ENCODE data around the gene TRUB2. TPM values are rescaled to one million over a fixed set of nuclear protein-coding genes. Genes with fewer than 3 reads are reported as not detected.

TRUB2 gene
- total and polyA plus RNA-seq, 12 donors: 15.0 to 68.2 (median 33.7) TPM

DNA sequence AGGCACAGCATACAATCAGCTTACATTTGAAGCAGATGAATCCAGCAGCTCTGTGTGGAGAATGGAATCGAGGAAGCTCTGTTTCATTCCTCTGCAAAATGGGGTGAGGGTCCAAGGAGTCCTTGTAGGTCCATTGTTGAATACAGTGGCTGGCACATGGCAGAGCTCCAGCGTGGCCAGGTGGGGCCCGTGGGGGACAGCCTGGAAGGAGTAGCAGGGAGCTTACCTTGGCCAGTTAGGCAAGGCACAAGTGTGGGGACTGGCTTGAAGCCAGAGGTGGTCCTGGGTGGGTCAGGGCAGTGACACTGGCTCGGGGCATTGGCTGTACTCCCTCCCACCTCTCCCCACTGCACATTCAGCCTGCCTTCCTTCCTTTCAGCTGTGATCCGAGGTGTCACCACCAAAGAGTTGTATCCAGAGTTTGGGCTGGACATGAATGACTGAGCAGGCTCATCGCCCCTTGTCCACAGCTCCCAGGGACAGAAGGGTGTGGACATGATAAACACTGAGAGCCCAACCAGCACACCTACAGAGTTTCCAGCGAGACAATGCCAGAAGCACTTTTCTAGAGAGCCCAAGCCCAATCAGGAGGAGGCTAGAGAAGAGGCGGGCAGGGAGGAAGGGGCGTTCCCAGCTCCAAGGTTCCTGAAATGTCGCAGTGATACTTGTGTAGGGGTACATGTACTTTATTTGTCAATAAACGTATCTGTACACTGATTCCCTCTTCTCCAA, 33.8 kb downstream of the TRUB2 start:
- Histone ChIP-seq H3K27ac (no peak overlapping the region), H3K27me3 (no peaks in the 10 kb centered on the region), H3K4me1 (replicated peaks in 1 of 2) (no peaks in the 10 kb centered on the region), H3K36me3 (replicated peaks in 1 of 2) (peaks cover 0 to 19% of the 10 kb centered on the region in 2 donors), H3K9me3 (replicated peaks in 1 of 3) (no peaks in the 10 kb centered on the region), H3K4me3 (no peak overlapping the region)
- intact Hi-C loops (cut with DNase I): no loop called here
- no peak for DNase-seq
- 87 to 92% (median 88%) methylated on average over 9 to 11 of the region's 11 CpGs for WGBS, 4 donors
- TF ChIP-seq POLR2A (IDR thresholded peaks at IDR 0.05): no peak
- TF ChIP-seq, protein P1, sequence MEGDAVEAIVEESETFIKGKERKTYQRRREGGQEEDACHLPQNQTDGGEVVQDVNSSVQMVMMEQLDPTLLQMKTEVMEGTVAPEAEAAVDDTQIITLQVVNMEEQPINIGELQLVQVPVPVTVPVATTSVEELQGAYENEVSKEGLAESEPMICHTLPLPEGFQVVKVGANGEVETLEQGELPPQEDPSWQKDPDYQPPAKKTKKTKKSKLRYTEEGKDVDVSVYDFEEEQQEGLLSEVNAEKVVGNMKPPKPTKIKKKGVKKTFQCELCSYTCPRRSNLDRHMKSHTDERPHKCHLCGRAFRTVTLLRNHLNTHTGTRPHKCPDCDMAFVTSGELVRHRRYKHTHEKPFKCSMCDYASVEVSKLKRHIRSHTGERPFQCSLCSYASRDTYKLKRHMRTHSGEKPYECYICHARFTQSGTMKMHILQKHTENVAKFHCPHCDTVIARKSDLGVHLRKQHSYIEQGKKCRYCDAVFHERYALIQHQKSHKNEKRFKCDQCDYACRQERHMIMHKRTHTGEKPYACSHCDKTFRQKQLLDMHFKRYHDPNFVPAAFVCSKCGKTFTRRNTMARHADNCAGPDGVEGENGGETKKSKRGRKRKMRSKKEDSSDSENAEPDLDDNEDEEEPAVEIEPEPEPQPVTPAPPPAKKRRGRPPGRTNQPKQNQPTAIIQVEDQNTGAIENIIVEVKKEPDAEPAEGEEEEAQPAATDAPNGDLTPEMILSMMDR (IDR thresholded peaks at IDR 0.05): no peak

DNA sequence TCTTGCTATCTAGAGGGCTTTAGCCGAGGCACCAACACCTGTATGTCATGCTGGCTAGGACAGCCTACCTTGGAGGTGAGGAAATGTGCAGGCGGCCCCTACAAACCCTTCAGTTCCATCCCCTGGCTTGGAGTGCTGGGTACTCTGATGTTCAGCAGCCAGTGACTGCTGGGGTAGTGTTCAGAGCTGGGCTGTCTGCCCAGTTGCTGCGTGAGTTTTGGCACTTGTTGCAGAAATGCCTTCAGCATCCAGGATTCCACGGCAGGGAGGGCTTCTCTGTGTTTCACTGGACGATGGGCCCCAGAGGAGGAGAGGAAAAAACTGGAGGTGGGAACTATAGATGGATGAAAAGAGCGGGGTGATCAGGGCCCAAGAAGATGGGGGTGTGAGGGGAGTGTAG, 35.8 kb downstream of the TRUB2 start:
- no peaks in the 10 kb centered on the region for H3K9me3 ChIP-seq (replicated peaks in 1 of 3)
- DNase-seq: no peak
- no peak overlapping the region for H3K27ac ChIP-seq
- no peak for TF ChIP-seq POLR2A (IDR thresholded peaks at IDR 0.05)
- TF ChIP-seq, protein P1 (IDR thresholded peaks at IDR 0.05): no peak
- H3K27me3 ChIP-seq: no peaks in the 10 kb centered on the region
- no peak overlapping the region for H3K4me3 ChIP-seq
- intact Hi-C loops (cut with DNase I): no loop called here
- no peaks in the 10 kb centered on the region for H3K4me1 ChIP-seq (replicated peaks in 1 of 2)
- 63 to 80% (median 70%) methylated on average over 4 to 6 of the region's 6 CpGs for WGBS, 4 donors
- peaks cover 0 to 19% of the 10 kb centered on the region in 2 donors for H3K36me3 ChIP-seq (replicated peaks in 1 of 2)

DNA sequence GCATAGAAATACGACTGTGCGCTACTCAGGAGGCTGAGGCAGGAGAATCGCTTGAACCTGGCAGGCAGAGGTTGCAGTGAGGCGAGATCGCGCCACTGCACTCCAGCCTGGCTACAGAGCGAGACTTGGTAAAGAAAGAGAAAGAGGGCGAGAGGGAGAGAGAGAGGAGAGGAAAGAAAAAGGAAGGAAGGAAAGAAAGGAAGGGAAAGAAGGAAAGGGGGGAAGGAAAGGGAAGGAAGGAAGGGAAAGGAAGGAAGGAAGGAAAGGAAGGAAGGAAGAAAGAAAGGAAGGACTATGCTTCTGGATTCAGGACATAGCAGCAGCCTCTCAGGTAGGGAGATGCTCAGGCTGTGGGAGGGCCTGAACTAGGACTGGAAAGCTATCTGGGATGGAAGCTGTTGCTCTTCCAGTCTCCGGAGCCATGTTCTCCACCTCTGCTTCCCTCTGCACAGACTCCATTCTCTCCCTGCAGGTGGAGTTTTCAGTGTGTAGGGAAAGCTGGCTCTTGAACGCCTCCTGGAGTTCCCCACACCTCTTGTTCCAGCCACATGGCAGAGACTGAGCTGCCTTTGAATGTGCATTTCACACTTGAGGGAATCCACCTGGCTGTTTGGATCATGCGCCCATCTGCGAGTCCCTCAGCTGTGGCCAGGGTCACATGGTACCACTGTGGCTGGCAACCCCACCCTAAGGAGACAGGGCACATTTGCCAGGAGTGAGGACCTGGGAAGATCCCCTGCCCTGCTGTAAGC, 37.0 kb downstream of the TRUB2 start:
- Histone ChIP-seq H3K27ac (no peak overlapping the region), H3K4me3 (no peak overlapping the region), H3K9me3 (replicated peaks in 1 of 3) (no peaks in the 10 kb centered on the region), H3K4me1 (replicated peaks in 1 of 2) (no peaks in the 10 kb centered on the region), H3K27me3 (no peaks in the 10 kb centered on the region), H3K36me3 (replicated peaks in 1 of 2) (peaks cover 0 to 19% of the 10 kb centered on the region in 2 donors)
- DNase-seq: no peak
- intact Hi-C loops (cut with DNase I): no loop called here
- 90 to 97% (median 97%) methylated on average over 10 to 12 of the region's 12 CpGs for WGBS, 4 donors
- TF ChIP-seq, protein P1 (IDR thresholded peaks at IDR 0.05): no peak
- TF ChIP-seq POLR2A (IDR thresholded peaks at IDR 0.05): no peak

DNA sequence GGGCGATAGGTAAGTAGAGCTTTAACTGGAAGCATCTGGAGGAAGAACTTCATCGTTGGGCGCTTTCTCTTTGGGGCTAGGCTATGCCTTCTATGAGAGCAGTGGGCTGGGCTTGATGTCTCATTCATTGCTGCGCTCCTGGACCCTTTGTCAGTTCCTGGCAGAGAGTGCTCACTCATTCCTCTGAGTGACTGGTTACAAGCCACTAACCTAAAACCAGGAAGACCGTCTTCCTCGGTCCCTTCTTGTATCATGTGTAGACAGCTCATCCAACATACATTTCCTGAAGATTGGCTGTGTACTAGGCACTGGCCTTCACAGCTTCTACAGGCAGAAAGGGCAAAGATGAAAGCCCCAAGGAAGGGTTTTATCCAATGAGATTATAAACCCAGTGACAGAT, 39.7 kb downstream of the TRUB2 start:
- 88 to 93% (median 92%) methylated on average over 6 of the region's 6 CpGs for WGBS, 4 donors
- H3K27me3 ChIP-seq: no peaks in the 10 kb centered on the region
- H3K9me3 ChIP-seq (replicated peaks in 1 of 3): no peaks in the 10 kb centered on the region
- intact Hi-C loops (cut with DNase I): no loop called here
- TF ChIP-seq POLR2A (IDR thresholded peaks at IDR 0.05): no peak
- TF ChIP-seq, protein P1 (IDR thresholded peaks at IDR 0.05): no peak
- peaks cover 0 to 15% of the 10 kb centered on the region in 2 donors for H3K36me3 ChIP-seq (replicated peaks in 1 of 2)
- H3K4me1 ChIP-seq (replicated peaks in 1 of 2): peaks cover 0 to 2% of the 10 kb centered on the region in 2 donors
- H3K4me3 ChIP-seq: no peak overlapping the region
- H3K27ac ChIP-seq: no peak overlapping the region
- DNase-seq: no peak

All from adrenal gland (tissue), 12 donors.